OCI-LY1 (cell line): ENCODE data around the gene DAO.

ENCODE experiments used
- H2AFZ ChIP-seq: fragments of 200-600 bp; sonication (generic), shearing (Covaris generic); 2 replicates; pipeline ENCODE4 v1.6.0; 2014; ENCODE audit warnings: antibody characterized with exemption, mild to moderate bottlenecking, low read length
- H3F3A ChIP-seq: fragments of 200-600 bp; sonication (generic), shearing (Covaris generic); 2 replicates; pipeline ENCODE4 v1.6.0; 2014; ENCODE audit warnings: mild to moderate bottlenecking, antibody characterized with exemption, low read length, moderate library complexity; ENCODE audit not compliant: insufficient read depth
- H3K27ac ChIP-seq: fragments of 200-600 bp; sonication (generic); 2 replicates; pipeline ENCODE4 v1.5.1; 2014; ENCODE audit warnings: low read length, mixed run types, mild to moderate bottlenecking, low read depth; ENCODE audit not compliant: poor library complexity, severe bottlenecking
- H3K27me3 ChIP-seq: fragments of 200-600 bp; sonication (generic); 2 replicates; pipeline ENCODE4 v1.6.0; 2014; ENCODE audit warnings: antibody characterized with exemption, mild to moderate bottlenecking, low read length, moderate library complexity; ENCODE audit not compliant: insufficient read depth
- H3K36me3 ChIP-seq: fragments of 200-600 bp; sonication (generic); 2 replicates; pipeline ENCODE4 v1.6.1; 2014; ENCODE audit warnings: mild to moderate bottlenecking, antibody characterized with exemption, low read length, moderate library complexity, mixed read lengths; ENCODE audit not compliant: insufficient read depth
- H3K4me1 ChIP-seq: fragments of 200-600 bp; sonication (generic); 2 replicates; pipeline ENCODE4 v1.5.1; 2014; ENCODE audit warnings: mild to moderate bottlenecking, low read length, moderate library complexity; ENCODE audit not compliant: insufficient read depth, severe bottlenecking
- H3K4me2 ChIP-seq: fragments of 200-600 bp; sonication (generic), shearing (Covaris generic); 2 replicates; pipeline ENCODE4 v1.6.1; 2014; ENCODE audit warnings: low read length
- H3K4me3 ChIP-seq: fragments of 200-600 bp; sonication (generic); 2 replicates; pipeline ENCODE4 v1.5.1; 2014; ENCODE audit warnings: low read length, low read depth, mild to moderate bottlenecking, mixed read lengths; ENCODE audit not compliant: poor library complexity, severe bottlenecking
- H3K79me2 ChIP-seq: fragments of 200-600 bp; shearing (Covaris generic); 2 replicates; pipeline ENCODE4 v1.6.1; 2016; ENCODE audit warnings: mixed run types, low read length, mixed read lengths; ENCODE audit not compliant: insufficient read depth
- H3K9ac ChIP-seq: fragments of 200-600 bp; sonication (generic), shearing (Covaris generic); 2 replicates; pipeline ENCODE4 v1.6.1; 2014; ENCODE audit warnings: mild to moderate bottlenecking, low read length, mixed read lengths
- H3K9me2 ChIP-seq: fragments of 200-600 bp; sonication (generic), shearing (Covaris generic); 2 replicates; pipeline ENCODE4 v1.6.1; 2014; ENCODE audit warnings: low read depth, mild to moderate bottlenecking, low read length, mixed read lengths
- H3K9me3 ChIP-seq: fragments of 200-600 bp; shearing (Covaris generic); 2 replicates; pipeline ENCODE4 v1.6.1; 2014; ENCODE audit warnings: low read length, mixed read lengths
- H4K20me1 ChIP-seq: fragments of 200-600 bp; sonication (generic), shearing (Covaris generic); 2 replicates; pipeline ENCODE4 v1.6.0; 2016; ENCODE audit warnings: mild to moderate bottlenecking, low read length; ENCODE audit not compliant: insufficient read depth
- CTCF ChIP-seq: fragments of 200-600 bp; sonication (generic), shearing (Covaris generic); IDR thresholded peaks from 2 replicates; pipeline ENCODE4 v1.5.1; 2017; ENCODE audit warnings: mild to moderate bottlenecking, antibody characterized with exemption, low read length, moderate library complexity, mixed read lengths
- EZH2 ChIP-seq: fragments of 200-600 bp; sonication (generic), shearing (Covaris generic); IDR thresholded peaks from 2 replicates; pipeline ENCODE4 v1.8.0; 2017; ENCODE audit warnings: borderline replicate concordance, mixed run types, mild to moderate bottlenecking, antibody characterized with exemption, low read length, moderate library complexity, mixed read lengths

The DAO gene

GRCh38 chr12:108948367-108948766, 68.5 kb downstream of the DAO start:
- H3K79me2 ChIP-seq: no peaks in the 10 kb centered on the region
- H3K36me3 ChIP-seq: no peaks in the 10 kb centered on the region
- no peak overlapping the region for H2AFZ ChIP-seq
- no peaks in the 10 kb centered on the region for H3F3A ChIP-seq
- no peaks in the 10 kb centered on the region for H3K4me1 ChIP-seq
- no peaks in the 10 kb centered on the region for H3K9me2 ChIP-seq
- TF ChIP-seq CTCF (no peak), EZH2 (no peak)
- no peaks in the 10 kb centered on the region for H4K20me1 ChIP-seq
- no peaks in the 10 kb centered on the region for H3K27me3 ChIP-seq
- H3K9me3 ChIP-seq: no peaks in the 10 kb centered on the region
- no peak overlapping the region for H3K4me2 ChIP-seq
- H3K4me3 ChIP-seq: no peak overlapping the region
- no peak overlapping the region for H3K27ac ChIP-seq
- no peak overlapping the region for H3K9ac ChIP-seq

GRCh38 chr12:108949976-108950375, 70.1 kb downstream of the DAO start:
- Histone ChIP-seq H3K4me1 (no peaks in the 10 kb centered on the region), H2AFZ (no peak overlapping the region), H3K27me3 (no peaks in the 10 kb centered on the region), H3K9me3 (no peaks in the 10 kb centered on the region), H3K36me3 (no peaks in the 10 kb centered on the region), H4K20me1 (no peaks in the 10 kb centered on the region), H3K9ac (no peak overlapping the region), H3K79me2 (no peaks in the 10 kb centered on the region), H3K4me3 (no peak overlapping the region), H3K27ac (no peak overlapping the region), H3F3A (no peaks in the 10 kb centered on the region), H3K9me2 (no peaks in the 10 kb centered on the region), H3K4me2 (no peak overlapping the region)
- TF ChIP-seq EZH2: no peak
- no peak for TF ChIP-seq CTCF
